Colonic mucosa (tissue), 4 donors: Measurements from ENCODE around the gene NRAP. TPM values are rescaled to one million over a fixed set of nuclear protein-coding genes. Genes with fewer than 3 reads are reported as not detected.

Experiments
- DNase-seq: peaks from one replicate; pipeline ENCODE4 v3.0.0-alpha.2; 2020
- H3K27ac ChIP-seq: fragments of 200-600 bp; one replicate; pipeline ENCODE4 v1.8.0; 2021
- H3K27me3 ChIP-seq: fragments of 200-600 bp; one replicate; pipeline ENCODE4 v1.8.0; 2021
- H3K36me3 ChIP-seq: fragments of 200-600 bp; one replicate; pipeline ENCODE4 v1.8.0; 2021
- H3K4me1 ChIP-seq: fragments of 200-600 bp; one replicate; pipeline ENCODE4 v1.8.0; 2021; ENCODE audit warnings: mild to moderate bottlenecking
- H3K4me3 ChIP-seq: fragments of 200-600 bp; one replicate; pipeline ENCODE4 v1.8.0; 2021
- H3K9ac ChIP-seq, 2 donors: one replicate each; pipeline ENCODE4 v1.7.0; 2013; ENCODE audit warnings: control low read depth in 2 of 2, low read depth in 2 of 2, low read length in 2 of 2
- H3K9me3 ChIP-seq: fragments of 200-600 bp; one replicate; pipeline ENCODE4 v1.8.0; 2021
- intact Hi-C: fragments of 100-400 bp; cut with DNase I; formaldehyde crosslinking; loops from one replicate; pipeline ENCODE4 v1.14.1; 2022
- total RNA-seq, 2 donors: library from RNA; stranded (reverse); fragmentation: NEBNext Ultra II Directional in 1 of 2; extraction: Animal tissue kit (Norgen Biotek cat#: 25700) in 1 of 2; gene quantifications; one replicate each; pipeline ENCODE4 v1.2.1, GENCODE V29; 2021
- TF ChIP-seq, protein P1 (sequence below): fragments of 200-600 bp; IDR thresholded peaks from one replicate; pipeline ENCODE4 v1.8.0; 2022; ENCODE audit warnings: antibody characterized with exemption, mild to moderate bottlenecking
- donor health status: healthy.
- donor health status: DM: no; HTN: no; CAD: no.
- donor health status: DM: no; HTN: no; CAD: no.

NRAP gene
- total RNA-seq, 2 donors from 2014 or later, result 1.1 to 1.3 TPM

DNA sequence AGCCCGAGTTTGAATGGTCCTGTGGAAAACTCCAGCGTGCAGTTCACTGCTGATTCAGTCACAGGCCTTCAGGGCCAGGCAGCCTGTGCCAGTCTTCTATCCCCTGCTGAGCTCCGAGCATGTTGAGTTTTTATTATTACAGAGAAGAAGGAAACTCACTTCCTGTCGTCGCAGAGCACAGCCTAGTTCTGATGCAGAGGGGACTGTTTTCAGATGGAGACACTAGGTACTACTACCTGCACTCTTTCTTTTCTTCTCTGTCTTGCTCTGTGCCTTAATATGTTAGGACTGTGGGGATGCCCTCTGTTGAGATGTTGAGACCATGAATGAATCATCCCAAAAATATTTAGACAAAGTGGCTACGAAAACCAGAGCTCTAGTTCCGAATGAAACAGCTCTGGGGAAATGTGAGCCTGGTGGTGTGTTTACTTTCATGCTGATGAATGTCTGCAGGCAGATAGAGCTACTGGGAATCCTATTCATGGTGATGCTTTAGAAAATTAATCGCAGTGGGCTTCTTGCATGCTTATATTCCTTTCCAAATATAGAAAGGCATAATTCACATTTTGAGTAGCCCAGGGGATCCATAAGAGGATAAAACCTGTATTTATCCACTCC, 45.5 kb upstream of the NRAP start:
- H3K27ac ChIP-seq, result no peak overlapping the region
- H3K9ac ChIP-seq, result no peak overlapping the region
- intact Hi-C loops, result loop anchor here (10.0 kb wide), 2 partner anchors 85 to 145 kb away; partner anchors contain the start of genes DCLRE1A and NHLRC2
- no peaks in the 10 kb centered on the region for H3K4me1 ChIP-seq
- no peak for DNase-seq
- H3K9me3 ChIP-seq, result no peaks in the 10 kb centered on the region
- TF ChIP-seq, protein P1, sequence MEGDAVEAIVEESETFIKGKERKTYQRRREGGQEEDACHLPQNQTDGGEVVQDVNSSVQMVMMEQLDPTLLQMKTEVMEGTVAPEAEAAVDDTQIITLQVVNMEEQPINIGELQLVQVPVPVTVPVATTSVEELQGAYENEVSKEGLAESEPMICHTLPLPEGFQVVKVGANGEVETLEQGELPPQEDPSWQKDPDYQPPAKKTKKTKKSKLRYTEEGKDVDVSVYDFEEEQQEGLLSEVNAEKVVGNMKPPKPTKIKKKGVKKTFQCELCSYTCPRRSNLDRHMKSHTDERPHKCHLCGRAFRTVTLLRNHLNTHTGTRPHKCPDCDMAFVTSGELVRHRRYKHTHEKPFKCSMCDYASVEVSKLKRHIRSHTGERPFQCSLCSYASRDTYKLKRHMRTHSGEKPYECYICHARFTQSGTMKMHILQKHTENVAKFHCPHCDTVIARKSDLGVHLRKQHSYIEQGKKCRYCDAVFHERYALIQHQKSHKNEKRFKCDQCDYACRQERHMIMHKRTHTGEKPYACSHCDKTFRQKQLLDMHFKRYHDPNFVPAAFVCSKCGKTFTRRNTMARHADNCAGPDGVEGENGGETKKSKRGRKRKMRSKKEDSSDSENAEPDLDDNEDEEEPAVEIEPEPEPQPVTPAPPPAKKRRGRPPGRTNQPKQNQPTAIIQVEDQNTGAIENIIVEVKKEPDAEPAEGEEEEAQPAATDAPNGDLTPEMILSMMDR, result no peak
- no peaks in the 10 kb centered on the region for H3K36me3 ChIP-seq
- no peak overlapping the region for H3K4me3 ChIP-seq
- no peaks in the 10 kb centered on the region for H3K27me3 ChIP-seq

DNA sequence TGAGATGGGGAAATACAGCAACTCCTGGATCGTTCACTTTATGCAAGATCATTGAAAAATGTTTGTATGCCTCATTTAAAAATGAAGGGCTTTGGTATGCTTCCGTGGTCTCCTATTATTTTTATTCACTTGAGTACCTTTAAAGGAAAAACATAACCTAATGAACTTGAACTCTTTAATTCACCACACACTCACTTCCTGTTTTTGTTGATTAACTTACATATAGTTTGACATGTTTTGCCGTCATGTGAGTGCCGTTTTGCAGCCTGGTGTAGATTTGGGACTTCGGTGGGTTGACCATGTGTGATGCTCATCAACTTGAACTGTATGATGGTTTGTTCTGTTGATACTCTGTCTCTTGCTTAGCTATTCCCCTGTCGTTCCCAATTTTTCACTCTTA, 44.8 kb upstream of the NRAP start:
- Histone ChIP-seq H3K36me3 (no peaks in the 10 kb centered on the region), H3K27ac (no peak overlapping the region), H3K9me3 (no peaks in the 10 kb centered on the region), H3K4me1 (no peaks in the 10 kb centered on the region), H3K27me3 (no peaks in the 10 kb centered on the region), H3K9ac (no peak overlapping the region), H3K4me3 (no peak overlapping the region)
- TF ChIP-seq, protein P1, result no peak
- DNase-seq, result no peak
- intact Hi-C loops, result loop anchor here (10.0 kb wide), 2 partner anchors 86 to 146 kb away; partner anchors contain the start of genes DCLRE1A and NHLRC2

DNA sequence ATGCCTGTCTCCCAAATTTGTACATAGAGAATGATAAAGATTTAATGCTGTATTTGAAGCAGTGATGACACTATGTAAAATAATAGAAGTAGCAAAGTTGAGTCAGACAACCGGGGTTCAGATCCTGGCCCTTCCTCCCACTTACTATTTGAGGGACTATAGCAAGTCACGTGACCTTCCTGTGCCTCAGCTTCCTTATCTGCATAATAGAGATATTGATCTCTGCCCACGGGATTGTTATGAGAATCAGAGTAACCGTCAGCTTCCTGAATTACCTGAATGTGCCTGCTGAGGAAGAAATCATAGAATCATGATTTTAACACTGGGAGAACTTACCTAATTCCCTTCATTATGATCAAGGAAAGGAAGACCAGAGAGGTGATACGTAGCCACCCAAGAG, 42.8 kb upstream of the NRAP start:
- TF ChIP-seq, protein P1, result no peak
- Histone ChIP-seq H3K9ac (no peak overlapping the region), H3K4me1 (no peaks in the 10 kb centered on the region), H3K27ac (no peak overlapping the region), H3K27me3 (no peaks in the 10 kb centered on the region), H3K4me3 (no peak overlapping the region), H3K9me3 (no peaks in the 10 kb centered on the region), H3K36me3 (no peaks in the 10 kb centered on the region)
- DNase-seq, result no peak
- intact Hi-C loops, result loop anchor here (10.0 kb wide), 2 partner anchors 88 to 148 kb away; partner anchors contain the start of genes DCLRE1A and NHLRC2

DNA sequence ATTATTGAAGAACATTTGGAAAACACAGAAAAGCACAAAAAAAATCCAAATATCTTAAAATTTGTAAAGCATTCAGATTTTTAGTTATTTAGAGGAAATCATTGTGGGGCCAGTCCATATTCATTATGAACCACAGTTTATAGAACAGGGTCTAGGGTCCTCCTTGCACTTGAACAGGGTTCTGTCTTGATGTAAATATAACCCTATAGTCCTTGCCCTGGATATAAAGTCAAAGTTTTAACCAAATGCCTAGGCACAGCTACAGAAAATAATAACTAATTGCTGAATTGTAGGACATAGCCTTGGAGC, 41.5 kb upstream of the NRAP start:
- TF ChIP-seq, protein P1, result no peak
- Histone ChIP-seq H3K27ac (no peak overlapping the region), H3K27me3 (no peaks in the 10 kb centered on the region)

DNA sequence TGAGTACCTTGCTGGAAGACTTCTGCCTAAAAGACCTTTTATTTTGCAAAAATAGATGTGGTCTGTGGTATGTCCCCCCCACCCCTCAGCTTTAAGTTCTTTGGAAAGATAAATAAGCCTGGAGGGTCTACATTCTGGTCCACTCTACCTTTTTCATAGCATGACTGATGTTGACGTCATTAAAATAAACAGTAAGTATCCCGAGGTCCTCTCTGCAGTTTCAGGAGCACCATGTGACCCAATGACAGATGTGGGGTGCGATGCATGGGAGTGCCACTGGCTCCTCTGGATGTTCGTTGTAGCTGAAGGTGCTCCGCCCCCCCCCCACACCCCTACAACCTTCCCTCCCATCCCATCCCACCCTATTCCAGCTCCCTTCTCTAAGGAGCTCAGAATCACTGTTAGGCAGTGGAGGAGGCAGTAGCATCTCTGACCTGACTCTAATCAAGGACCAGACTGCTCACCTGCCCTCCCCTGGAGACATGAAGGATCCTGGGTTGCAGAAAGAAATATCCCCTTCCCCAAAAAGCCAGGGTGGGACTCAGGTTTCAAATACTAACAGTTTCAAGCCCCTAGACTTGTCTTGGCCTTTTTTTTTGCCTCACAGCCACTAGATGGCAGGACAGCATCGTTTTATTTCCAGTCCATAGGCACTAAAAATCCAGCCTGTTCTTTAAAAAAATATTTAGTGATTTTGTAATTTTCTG, 40.9 kb upstream of the NRAP start:
- Histone ChIP-seq H3K36me3 (no peaks in the 10 kb centered on the region), H3K4me3 (no peak overlapping the region), H3K9ac (no peak overlapping the region), H3K9me3 (no peaks in the 10 kb centered on the region), H3K4me1 (no peaks in the 10 kb centered on the region), H3K27me3 (no peaks in the 10 kb centered on the region), H3K27ac (no peak overlapping the region)
- TF ChIP-seq, protein P1, result peak; percentile 41
- DNase-seq, result peak; percentile 29
- intact Hi-C loops, result loop anchor here (2.0 to 10.0 kb wide), 3 partner anchors 90 to 398 kb away; partner anchors contain the start of genes DCLRE1A and NHLRC2

More for the DNA sequence above, 41.5 kb upstream of the NRAP start:
- Histone ChIP-seq H3K4me1 (no peaks in the 10 kb centered on the region), H3K9me3 (no peaks in the 10 kb centered on the region), H3K4me3 (no peak overlapping the region), H3K9ac (no peak overlapping the region), H3K36me3 (no peaks in the 10 kb centered on the region)
- intact Hi-C loops, result loop anchor here (2.0 to 10.0 kb wide), 3 partner anchors 90 to 398 kb away; partner anchors contain the start of genes DCLRE1A and NHLRC2
- no peak for DNase-seq
